HEK293T (cell line): ENCODE data around the gene PCGF5.

ENCODE experiments used
- FOXK2 ChIP-seq: fragments of 450-650 bp; IDR thresholded peaks from 2 replicates; pipeline ENCODE4 v1.6.1; 2016; ENCODE audit warnings: mild to moderate bottlenecking
- SP1 ChIP-seq: fragments of 450-650 bp; IDR thresholded peaks from 2 replicates; pipeline ENCODE4 v1.6.1; 2017
- SUZ12 ChIP-seq: fragments of 450-650 bp; IDR thresholded peaks from 2 replicates; pipeline ENCODE4 v1.6.1; 2016; ENCODE audit warnings: mild to moderate bottlenecking

DNA sequence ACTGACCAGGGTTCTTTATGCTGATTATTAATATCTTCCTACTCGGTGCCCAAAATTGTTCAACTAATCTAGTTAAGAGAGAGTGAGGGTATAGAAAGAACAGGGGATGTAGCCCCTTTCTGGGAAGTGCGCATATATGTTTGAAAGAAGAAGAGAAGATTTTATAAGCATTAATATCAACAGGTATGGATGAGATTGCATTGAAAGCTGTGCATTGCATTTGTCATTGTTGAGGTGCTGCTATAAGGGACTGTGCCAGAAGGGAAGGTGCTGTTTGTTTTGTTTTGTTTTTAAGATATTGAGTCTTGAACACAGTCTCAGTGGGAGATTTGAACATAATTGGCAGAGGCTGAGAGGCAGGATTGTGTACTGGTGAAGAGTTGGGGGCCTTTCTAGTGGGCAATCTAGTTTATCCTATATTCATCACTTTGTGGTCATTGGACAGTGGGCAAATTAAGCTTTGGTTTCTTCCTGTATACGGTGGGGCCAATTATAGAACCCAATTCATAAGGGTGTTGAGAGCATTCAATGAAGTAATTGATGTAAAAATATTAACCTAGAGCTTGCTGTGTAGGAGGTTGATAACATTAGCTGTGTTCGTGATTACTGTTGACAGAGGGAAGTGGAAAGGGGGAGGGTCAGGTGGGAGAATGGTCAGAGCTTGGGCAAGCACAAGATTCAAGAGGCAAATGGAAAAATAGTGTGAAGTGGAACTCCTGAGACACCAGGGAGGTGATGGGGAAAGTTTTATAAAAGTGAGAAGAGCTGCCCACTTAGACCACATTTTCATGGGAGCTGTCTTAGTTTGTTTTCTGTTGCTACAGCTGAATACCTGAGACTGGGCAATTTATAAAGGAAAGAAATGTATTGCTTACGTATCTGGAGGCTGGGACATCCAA is 19.9 kb upstream of the PCGF5 start:
- TF ChIP-seq SUZ12: no peak
- no peak for TF ChIP-seq FOXK2
- TF ChIP-seq SP1: no peak
